Measurements from ENCODE around the gene WDR49. TPM values are rescaled to one million over a fixed set of nuclear protein-coding genes. Genes with fewer than 3 reads are reported as not detected.
"Not testable (repeated sequence)": the region's sequence is repeated elsewhere in the genome, so short reads cannot be mapped to it uniquely, and the experiment has no call there.

Gene WDR49
- total RNA-seq, 1 donor from 2014 or later: 10.6 TPM

- FAIRE-seq: no peak
- DNase-seq (ENCODE audit: low spot score in 2 of 2): no peak
Measured at GRCh38 chr3:167626490-167626889, 27.3 kb downstream of the WDR49 start.

- DNase-seq (ENCODE audit: low spot score in 2 of 2) (no peak), FAIRE-seq (no peak)
Measured at GRCh38 chr3:167615030-167615429, 38.7 kb downstream of the WDR49 start.

DNA sequence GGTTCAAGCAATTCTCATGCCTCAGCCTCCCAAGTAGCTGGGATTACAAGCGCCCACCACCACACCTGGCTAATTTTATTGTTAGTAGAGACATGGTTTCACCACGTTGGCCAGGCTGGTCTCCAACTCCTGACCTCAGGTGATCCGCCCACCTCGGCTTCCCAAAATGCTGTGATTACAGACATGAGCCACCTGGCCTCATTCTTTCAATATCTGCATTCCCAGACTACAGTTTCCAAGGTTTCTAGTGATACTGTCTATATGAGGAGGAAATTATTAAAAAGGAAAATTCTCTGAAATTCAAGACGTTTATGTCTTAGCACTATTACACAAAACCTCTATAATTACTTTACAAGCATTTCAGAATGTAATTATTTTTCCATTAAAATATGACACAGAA, 39.5 kb downstream of the WDR49 start:
- FAIRE-seq; DNase-seq (ENCODE audit: low spot score in 2 of 2): not testable (repeated sequence)

- DNase-seq (ENCODE audit: low spot score in 2 of 2): no peak
- no peak for FAIRE-seq
Measured at GRCh38 chr3:167611718-167612117, 42.0 kb downstream of the WDR49 start.

DNA sequence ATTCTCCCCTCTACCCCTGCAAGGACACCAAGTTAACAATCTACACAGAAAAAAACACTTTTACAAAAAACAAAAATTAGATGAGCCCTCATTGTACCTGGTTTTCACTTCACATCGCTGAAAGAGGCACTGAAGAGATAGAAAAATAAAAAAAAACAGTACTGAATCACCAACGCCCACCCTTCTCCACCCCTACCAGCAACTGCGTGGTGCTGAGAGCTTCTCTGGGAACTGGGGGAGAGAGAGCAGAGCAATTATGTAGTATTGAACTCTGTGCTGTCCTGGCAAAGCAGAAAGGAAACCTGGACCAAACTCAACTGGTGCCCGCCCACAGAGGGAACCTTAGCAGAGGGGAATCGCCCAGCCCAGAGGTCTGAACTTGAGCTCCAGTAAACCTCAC, 44.6 kb downstream of the WDR49 start:
- FAIRE-seq (no peak), DNase-seq (ENCODE audit: low spot score in 2 of 2) (no peak)

GRCh38 chr3:167606836-167607235, 46.9 kb downstream of the WDR49 start:
- DNase-seq (ENCODE audit: low spot score in 2 of 2): no peak
- FAIRE-seq: no peak

DNA sequence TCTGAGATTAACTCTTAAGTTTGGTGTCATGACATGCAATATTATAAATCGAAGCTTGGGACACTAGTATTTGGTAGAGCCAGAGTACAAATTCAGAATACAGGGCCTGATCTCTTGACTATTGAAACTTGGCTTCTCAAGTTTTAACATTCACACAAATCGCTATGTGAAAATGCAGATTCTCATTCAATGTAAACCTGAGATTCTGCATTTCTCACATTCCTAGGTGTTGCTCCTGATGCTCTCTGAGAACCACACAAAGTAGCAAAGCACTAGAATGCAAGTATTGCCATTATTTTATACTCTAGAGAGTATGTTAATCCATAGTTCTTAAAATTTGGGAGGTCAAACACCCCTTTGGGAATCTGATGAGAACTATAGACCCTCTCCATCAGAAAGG, 47.9 kb downstream of the WDR49 start:
- DNase-seq (ENCODE audit: low spot score in 2 of 2): no peak
- no peak for FAIRE-seq

GRCh38 chr3:167602041-167602440, 51.7 kb downstream of the WDR49 start:
- DNase-seq (ENCODE audit: low spot score in 2 of 2) (no peak), FAIRE-seq (no peak)

DNA sequence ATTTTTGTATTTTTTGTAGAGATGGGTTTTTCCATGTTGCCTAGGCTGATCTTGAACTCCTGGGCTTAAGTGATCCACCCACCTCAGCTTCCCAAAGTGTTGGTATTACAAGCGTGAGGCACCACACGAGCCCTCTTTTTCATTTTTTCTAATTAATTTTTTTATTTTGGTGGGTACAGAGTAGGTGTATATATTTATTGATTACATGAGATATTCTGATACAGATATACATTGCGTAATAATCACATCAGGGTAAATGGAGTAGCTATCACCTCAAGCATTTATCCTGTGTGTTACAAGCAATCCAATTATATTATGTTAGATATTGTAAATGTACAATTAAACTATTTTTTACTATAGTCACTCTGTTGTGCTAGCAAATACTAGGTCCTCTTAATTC, 66.1 kb downstream of the WDR49 start:
- DNase-seq (ENCODE audit: low spot score in 2 of 2) (no peak), FAIRE-seq (no peak)

GRCh38 chr3:167575000-167575600, 78.6 kb downstream of the WDR49 start:
- FAIRE-seq (no peak), DNase-seq (ENCODE audit: low spot score in 2 of 2) (no peak)

GRCh38 chr3:167572991-167573390, 80.8 kb downstream of the WDR49 start:
- DNase-seq (ENCODE audit: low spot score in 2 of 2): no peak
- FAIRE-seq: no peak

- DNase-seq (ENCODE audit: low spot score in 2 of 2) (no peak), FAIRE-seq (no peak)
Measured at GRCh38 chr3:167568634-167569033, 85.1 kb downstream of the WDR49 start.

DNA sequence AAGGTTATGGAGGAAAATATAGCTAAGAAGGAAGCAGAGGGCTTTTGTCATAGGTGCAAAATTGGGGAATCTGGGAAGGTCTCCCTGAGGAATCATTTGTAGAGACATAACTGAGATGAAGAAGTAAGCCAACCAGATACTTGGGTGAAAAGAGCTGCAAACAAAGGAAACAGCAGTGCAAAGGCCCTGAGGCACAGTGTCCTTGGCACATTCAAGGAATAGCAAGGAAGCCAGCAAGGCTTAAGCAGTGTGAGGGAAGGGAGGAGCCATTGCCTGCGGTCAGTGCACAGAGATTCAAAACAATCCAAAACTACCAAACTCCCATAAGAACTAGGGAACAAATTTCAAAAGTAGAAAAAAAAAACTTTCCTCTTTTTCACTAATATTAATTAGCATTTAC, 88.3 kb downstream of the WDR49 start:
- DNase-seq (ENCODE audit: low spot score in 2 of 2): no peak
- FAIRE-seq: no peak

DNA sequence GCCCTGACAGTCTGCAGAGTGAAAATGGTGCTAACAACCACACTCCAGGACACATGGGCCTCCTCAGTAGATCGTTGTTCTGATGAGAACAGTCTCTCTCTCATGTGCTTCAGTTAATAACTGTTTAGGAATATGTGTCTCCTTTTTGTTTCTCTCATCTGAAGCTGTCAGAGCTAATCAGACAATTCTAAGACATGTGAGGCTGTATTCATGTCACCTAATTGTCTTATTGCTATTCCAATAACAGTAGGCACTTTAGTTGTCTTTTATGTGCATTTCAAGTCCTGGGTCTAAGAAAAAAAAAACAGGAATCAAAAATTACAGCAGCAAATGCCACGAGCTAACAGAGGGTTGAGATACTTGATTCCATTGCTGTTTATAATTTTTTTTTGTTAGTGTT, 89.1 kb downstream of the WDR49 start:
- no peak for DNase-seq (ENCODE audit: low spot score in 2 of 2)
- no peak for FAIRE-seq

GRCh38 chr3:167559924-167560323, 93.8 kb downstream of the WDR49 start:
- no peak for FAIRE-seq
- no peak for DNase-seq (ENCODE audit: low spot score in 2 of 2)

DNA sequence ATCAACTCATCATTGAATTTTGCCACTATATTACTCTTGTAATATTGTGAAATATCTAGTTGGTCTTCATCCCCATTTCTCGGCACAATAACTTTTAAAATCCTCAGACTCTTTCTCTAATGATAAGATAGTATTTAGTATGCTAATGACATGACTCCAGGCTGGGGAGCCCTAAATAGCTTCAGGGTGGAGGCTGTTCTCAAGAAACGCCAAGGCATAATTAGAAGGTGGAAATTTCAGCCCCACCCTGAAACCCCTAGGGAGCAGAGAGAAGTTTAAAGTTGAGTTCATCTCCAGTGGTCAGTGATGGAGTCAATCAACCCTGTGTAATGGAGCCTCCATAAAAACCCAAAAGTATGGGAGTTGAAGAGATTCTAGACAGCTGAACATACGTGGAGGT, 98.8 kb downstream of the WDR49 start:
- FAIRE-seq: no peak
- DNase-seq (ENCODE audit: low spot score in 2 of 2): no peak

DNA sequence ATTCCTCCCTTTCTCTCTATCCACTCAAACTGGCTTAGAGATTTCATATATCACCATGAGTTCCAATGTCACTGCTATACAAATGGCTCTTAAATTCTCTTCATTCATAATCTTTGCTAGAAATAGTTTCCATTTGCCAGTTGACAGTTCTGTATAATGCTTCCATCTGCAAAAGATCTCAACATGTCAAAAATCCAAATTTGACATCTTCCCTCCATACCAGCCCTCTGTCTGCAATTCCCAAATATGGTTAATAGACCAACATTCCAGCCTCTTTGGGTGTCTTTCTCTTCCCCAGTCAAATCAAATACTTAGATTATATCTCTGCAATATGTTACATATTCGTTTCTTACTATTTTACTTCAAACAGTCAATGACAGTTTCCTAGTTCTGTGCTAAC, 115.7 kb downstream of the WDR49 start:
- no peak for FAIRE-seq
- DNase-seq (ENCODE audit: low spot score in 2 of 2): no peak

DNA sequence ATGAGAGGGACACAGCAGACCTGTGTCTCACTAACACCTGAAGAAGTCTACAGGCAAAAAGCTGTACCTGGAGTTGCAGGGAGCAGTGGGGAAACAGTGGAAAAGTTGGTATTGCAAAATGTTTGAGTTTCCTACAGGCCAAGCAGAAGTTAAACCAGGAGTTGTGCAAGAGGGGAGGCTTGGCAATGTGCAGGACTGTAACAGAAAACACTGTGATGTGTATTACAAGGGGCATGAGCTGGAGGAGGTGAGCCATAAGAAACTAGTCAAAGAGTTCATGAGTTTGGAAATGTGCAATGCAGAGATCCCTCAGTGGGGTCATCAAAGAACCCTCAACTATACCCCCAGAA, 132.8 kb downstream of the WDR49 start:
- no peak for FAIRE-seq

DNA sequence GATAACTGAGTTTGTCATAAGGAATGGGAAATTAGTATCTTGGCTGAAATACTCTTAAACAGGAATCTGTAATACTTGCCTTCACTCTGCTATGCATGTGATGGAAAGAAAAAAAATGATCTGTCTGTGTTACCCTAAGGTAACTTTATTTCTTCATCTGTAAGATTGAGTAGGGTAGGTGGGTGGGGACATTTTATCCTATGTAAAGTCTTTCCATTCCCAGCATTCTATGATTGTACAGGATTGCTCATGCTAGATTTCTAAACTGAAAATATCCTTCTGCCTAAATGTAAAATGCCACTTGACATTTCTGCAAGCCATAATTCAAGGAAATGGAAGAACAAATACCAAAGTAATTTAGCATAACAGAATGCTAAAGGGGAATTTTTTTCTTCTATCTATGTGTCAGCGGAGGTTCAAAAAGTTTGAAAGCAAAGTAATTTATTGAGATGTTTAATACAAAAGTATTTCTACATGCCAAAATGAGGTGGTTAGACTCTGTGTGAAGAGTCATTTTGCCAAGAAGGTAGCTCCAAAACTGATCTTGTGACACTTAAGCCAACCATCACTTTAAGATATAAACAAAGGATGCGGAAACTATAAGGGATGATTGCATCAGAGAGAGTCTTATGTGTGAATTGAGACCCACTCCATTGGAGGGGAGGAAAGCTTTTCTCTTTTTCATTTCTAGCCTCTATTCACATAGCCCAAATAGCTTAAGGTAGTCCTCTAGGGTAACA, 133.3 kb downstream of the WDR49 start:
- DNase-seq (ENCODE audit: low spot score in 2 of 2) (no peak), FAIRE-seq (no peak)

More for the DNA sequence above, 132.8 kb downstream of the WDR49 start:
- no peak for DNase-seq (ENCODE audit: low spot score in 2 of 2)

DNA sequence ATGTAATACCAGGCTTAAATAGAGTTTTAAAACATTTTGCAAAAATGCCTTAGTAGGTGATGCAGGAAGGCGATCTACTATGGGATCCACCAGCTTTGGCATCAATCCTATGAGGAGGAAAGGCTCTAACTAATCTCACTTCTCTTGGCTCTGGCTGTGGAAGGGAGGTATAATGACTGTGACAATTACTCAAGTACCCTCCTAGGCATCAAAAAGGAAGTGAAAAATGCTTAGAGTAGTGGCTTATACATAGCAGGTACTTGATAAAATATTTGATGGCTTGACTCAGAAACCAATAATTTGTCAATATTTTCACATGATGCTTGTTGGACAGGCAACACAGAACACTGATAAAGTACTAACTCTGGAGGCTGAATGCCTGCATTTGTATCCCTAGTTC, 145.8 kb downstream of the WDR49 start:
- FAIRE-seq (no peak), DNase-seq (ENCODE audit: low spot score in 2 of 2) (no peak)

GRCh38 chr3:167502401-167502800, 151.3 kb downstream of the WDR49 start:
- FAIRE-seq (no peak), DNase-seq (ENCODE audit: low spot score in 2 of 2) (no peak)

DNA sequence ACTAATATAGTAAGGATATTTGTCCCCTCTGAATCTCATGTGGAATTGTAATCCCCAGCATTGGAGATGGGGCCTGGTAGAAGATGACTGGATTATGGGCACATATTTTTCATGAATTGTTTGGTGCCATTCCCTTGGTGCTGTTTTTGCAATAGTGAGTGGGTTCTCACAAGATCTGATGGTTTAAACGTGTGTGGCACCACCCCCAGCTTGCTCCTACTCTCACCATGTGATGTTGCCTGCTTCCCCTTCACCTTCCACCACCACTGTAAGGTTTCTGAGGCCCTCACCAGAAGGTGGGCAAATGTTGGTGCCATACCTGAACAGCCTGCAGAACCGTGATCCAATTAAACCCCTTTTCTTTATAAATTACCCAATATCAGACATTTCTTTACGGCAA, 151.8 kb downstream of the WDR49 start:
- DNase-seq (ENCODE audit: low spot score in 2 of 2) (no peak), FAIRE-seq (no peak)

- FAIRE-seq: no peak
Measured at GRCh38 chr3:167497903-167498302, 155.8 kb downstream of the WDR49 start.

More at GRCh38 chr3:167497903-167498302, 155.8 kb downstream of the WDR49 start:
- no peak for DNase-seq (ENCODE audit: low spot score in 2 of 2)

Measured in frontal cortex (tissue), 4 donors.